RWPE2 (cell line): ENCODE measurements around the gene GBA2.

ENCODE experiments used
- ATAC-seq: fragments of 200-7000 bp; cut with Tn5 transposase; 3 replicates; pipeline ENCODE4 v1.9.1; 2021; ENCODE audit warnings: low read depth
- DNase-seq: peaks from one replicate; pipeline ENCODE4 v3.0.0-alpha.2; 2020; ENCODE audit warnings: low spot score
- H3K27ac ChIP-seq: fragments of 450-650 bp; 2 replicates; pipeline ENCODE4 v1.5.1; 2017; ENCODE audit warnings: mild to moderate bottlenecking; ENCODE audit not compliant: poor library complexity, severe bottlenecking
- H3K27me3 ChIP-seq: fragments of 250-450 bp; sonication (Bioruptor Pico); 2 replicates; pipeline ENCODE4 v1.5.1; 2021; ENCODE audit warnings: mild to moderate bottlenecking, moderate library complexity; ENCODE audit not compliant: insufficient read depth, poor library complexity, severe bottlenecking
- H3K36me3 ChIP-seq: fragments of 250-450 bp; sonication (Bioruptor Pico); 2 replicates; pipeline ENCODE4 v1.5.1; 2020; ENCODE audit warnings: low read depth, mild to moderate bottlenecking, moderate library complexity
- H3K4me1 ChIP-seq: fragments of 250-450 bp; sonication (Bioruptor Pico); 2 replicates; pipeline ENCODE4 v1.5.1; 2021; ENCODE audit warnings: mild to moderate bottlenecking, moderate library complexity; ENCODE audit not compliant: insufficient read depth, poor library complexity, severe bottlenecking
- H3K4me3 ChIP-seq: fragments of 250-450 bp; sonication (Bioruptor Pico); 2 replicates; pipeline ENCODE4 v1.5.1; 2021; ENCODE audit warnings: mild to moderate bottlenecking, moderate library complexity; ENCODE audit not compliant: severe bottlenecking
- H3K9me3 ChIP-seq: fragments of 250-450 bp; sonication (Bioruptor Pico); 2 replicates; pipeline ENCODE4 v1.5.1; 2021; ENCODE audit warnings: mild to moderate bottlenecking, moderate library complexity; ENCODE audit not compliant: severe bottlenecking
- TF ChIP-seq, protein P1 (sequence below): fragments of 450-650 bp; IDR thresholded peaks from one replicate; pipeline ENCODE4 v1.5.1; 2017; ENCODE audit warnings: mild to moderate bottlenecking, moderate library complexity; ENCODE audit not compliant: poor library complexity, severe bottlenecking

GBA2 gene

DNA sequence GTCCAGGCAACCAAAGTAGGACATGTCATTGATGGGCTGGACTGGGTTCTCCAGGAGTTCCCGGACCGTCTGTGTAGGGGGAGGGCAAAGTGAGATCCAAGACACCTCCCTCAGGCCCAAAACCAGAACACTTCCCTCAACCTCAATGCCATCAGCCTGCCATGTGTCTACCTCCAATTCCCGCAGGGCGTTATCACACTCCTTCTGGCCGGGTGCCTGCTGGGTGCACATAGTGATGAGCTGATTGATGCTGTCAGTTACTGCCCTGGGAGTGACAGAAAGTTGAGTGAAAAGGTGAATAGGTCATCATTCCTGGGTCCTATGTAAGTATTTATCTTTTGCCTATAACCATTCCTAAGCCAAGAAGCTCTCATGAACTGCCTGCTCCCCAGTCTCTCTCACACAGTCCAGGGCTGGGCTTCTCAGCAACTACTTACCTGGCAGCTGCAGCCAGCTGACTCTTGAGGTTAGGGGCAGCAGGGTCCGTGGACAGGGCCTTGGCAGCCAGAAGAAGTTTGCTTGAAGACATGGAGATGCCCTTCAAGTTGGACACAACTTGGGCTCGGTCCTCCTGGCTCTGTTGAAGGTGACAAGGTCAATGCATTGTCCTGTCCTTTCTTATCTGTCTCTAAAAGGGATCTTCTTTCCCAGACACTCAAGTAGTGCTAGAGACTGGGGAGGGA lies 38.1 kb downstream of the GBA2 start:
- Histone ChIP-seq H3K9me3 (no peaks in the 10 kb centered on the region), H3K4me1 (no peaks in the 10 kb centered on the region), H3K36me3 (peaks cover 88% of the 10 kb centered on the region), H3K4me3 (no peak overlapping the region), H3K27me3 (no peaks in the 10 kb centered on the region), H3K27ac (no peak overlapping the region)
- no peak for DNase-seq
- ATAC-seq, result no peak
- TF ChIP-seq, protein P1, sequence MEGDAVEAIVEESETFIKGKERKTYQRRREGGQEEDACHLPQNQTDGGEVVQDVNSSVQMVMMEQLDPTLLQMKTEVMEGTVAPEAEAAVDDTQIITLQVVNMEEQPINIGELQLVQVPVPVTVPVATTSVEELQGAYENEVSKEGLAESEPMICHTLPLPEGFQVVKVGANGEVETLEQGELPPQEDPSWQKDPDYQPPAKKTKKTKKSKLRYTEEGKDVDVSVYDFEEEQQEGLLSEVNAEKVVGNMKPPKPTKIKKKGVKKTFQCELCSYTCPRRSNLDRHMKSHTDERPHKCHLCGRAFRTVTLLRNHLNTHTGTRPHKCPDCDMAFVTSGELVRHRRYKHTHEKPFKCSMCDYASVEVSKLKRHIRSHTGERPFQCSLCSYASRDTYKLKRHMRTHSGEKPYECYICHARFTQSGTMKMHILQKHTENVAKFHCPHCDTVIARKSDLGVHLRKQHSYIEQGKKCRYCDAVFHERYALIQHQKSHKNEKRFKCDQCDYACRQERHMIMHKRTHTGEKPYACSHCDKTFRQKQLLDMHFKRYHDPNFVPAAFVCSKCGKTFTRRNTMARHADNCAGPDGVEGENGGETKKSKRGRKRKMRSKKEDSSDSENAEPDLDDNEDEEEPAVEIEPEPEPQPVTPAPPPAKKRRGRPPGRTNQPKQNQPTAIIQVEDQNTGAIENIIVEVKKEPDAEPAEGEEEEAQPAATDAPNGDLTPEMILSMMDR, result no peak

DNA sequence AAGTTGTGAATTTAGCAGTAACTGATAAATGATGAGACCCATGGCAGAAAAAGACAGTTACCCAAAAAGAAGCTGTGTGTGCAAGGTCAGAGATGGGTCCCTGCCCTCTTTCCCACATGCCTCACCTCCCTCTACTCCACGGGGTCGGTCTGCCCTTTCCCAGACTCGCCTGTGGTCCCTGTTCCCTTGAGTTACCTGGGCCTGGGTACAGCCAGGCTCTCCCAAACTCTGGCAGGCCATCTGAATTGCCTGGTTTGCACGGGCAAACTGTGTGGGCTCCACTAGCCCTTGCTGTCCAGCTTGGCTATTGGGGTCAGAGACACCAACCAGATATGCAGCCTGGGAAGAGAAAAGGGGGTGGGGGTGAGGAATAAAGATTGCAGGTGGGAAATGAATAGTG lies 40.9 kb downstream of the GBA2 start:
- Histone ChIP-seq H3K36me3 (peaks cover 94% of the 10 kb centered on the region), H3K27ac (no peak overlapping the region), H3K27me3 (no peaks in the 10 kb centered on the region), H3K4me3 (no peak overlapping the region), H3K4me1 (no peaks in the 10 kb centered on the region), H3K9me3 (no peaks in the 10 kb centered on the region)
- DNase-seq (no peak), ATAC-seq (no peak)
- TF ChIP-seq, protein P1, result no peak

DNA sequence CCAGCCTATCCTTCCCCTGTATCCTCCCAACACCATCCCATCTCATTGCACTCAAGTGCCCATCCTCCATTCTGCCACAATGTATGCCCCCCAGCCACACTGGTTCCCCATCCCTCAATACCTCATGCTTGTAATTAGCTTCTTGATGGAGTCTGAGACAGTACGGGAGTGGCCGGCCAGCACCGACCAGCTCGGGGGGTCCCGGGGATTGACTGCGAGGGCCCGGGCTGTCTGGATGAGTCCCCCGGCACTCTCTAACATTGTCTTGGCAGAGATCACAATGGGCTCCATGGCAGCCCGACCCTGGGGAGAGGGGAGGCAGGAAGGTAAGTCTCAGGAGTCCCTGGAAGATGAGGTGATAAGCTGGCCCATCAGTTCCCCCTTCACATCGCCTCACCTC lies 42.1 kb downstream of the GBA2 start:
- Histone ChIP-seq H3K36me3 (peaks cover 95% of the 10 kb centered on the region), H3K9me3 (no peaks in the 10 kb centered on the region), H3K27ac (no peak overlapping the region), H3K27me3 (no peaks in the 10 kb centered on the region), H3K4me3 (no peak overlapping the region), H3K4me1 (no peaks in the 10 kb centered on the region)
- TF ChIP-seq, protein P1, result no peak
- no peak for ATAC-seq
- no peak for DNase-seq

DNA sequence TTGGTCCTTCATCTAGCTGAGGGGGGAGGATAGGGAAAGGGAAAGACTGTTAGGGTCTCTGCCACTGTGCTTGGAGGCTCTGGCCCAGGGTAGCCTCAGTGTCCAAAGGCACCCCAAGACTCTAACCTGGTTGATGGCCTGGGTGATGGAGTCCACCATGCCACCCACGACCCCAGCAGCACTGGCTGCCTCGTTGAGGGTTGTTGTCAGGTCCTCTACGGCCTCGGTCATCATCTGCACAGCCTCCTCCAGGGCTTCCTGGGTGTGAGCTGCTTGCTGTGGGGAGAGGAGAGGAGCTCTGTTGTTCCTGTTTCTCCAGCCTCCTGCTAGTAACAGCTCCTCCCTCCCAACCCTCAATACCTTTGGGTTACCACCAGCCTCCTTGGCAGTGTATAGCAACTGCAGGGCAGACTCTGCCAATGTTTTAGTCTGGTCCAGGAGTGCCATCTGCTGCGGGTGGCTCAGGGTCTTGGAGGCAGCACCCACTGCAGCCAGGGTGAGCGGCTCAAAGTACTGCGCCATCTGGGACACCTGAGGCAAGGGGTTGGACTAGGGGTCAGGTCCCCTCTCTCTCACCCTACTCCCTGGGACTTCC lies 43.1 kb downstream of the GBA2 start:
- no peaks in the 10 kb centered on the region for H3K4me1 ChIP-seq
- H3K4me3 ChIP-seq, result no peak overlapping the region
- no peak for DNase-seq
- no peak overlapping the region for H3K27ac ChIP-seq
- H3K27me3 ChIP-seq, result no peaks in the 10 kb centered on the region
- ATAC-seq, result no peak
- TF ChIP-seq, protein P1, result no peak
- peaks cover 95% of the 10 kb centered on the region for H3K36me3 ChIP-seq
- H3K9me3 ChIP-seq, result no peaks in the 10 kb centered on the region

DNA sequence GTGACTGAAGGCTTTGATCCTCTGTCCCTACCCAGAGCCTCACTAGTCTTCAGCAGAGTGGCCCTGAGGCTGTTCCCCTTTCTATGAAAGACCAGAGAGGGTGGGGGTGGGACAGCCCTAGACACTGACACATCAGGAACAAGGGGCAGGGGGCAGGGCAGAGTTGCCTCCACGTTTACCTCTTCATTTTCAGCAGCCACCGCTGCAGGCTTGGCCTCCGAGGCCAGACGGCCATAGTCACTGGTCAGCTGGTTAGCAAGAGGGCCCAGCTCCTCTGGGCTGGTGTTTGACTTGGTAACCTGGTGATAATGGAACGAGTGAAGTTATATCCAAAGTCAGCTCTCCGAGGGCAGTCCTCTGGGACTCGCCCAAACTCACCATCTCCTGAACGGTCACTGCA lies 43.7 kb downstream of the GBA2 start:
- no peak overlapping the region for H3K27ac ChIP-seq
- no peaks in the 10 kb centered on the region for H3K27me3 ChIP-seq
- DNase-seq, result no peak
- H3K9me3 ChIP-seq, result no peaks in the 10 kb centered on the region
- H3K4me1 ChIP-seq, result no peaks in the 10 kb centered on the region
- peaks cover 95% of the 10 kb centered on the region for H3K36me3 ChIP-seq
- H3K4me3 ChIP-seq, result no peak overlapping the region
- no peak for ATAC-seq
- TF ChIP-seq, protein P1, result no peak
